Right atrium auricular region (tissue), 2 donors: Measurements from ENCODE around the gene CADPS2. TPM values are rescaled to one million over a fixed set of nuclear protein-coding genes. Genes with fewer than 3 reads are reported as not detected.

ENCODE experiments used
- DNase-seq: peaks from one replicate; pipeline ENCODE4 v3.0.0-alpha.2; 2019; ENCODE audit warnings: low spot score
- H3K27ac ChIP-seq, 2 donors: fragments of 200-600 bp; sonication (generic); 1 replicate in 1 of 2; 2 replicates in 1 of 2; pipeline ENCODE4 v1.5.1; 2016 to 2019
- H3K27me3 ChIP-seq, 2 donors: fragments of 200-600 bp; sonication (generic); one replicate each; pipeline versions ENCODE4 v1.5.1 to v1.6.0; 2017 to 2019
- H3K36me3 ChIP-seq: fragments of 200-600 bp; sonication (generic); one replicate; pipeline ENCODE4 v1.5.1; 2016
- H3K4me1 ChIP-seq, 2 donors: fragments of 200-600 bp; sonication (generic); one replicate each; pipeline versions ENCODE4 v1.5.1 to v1.6.0; 2017 to 2019
- H3K4me3 ChIP-seq, 2 donors: fragments of 200-600 bp; sonication (generic); 1 replicate in 1 of 2; 2 replicates in 1 of 2; pipeline ENCODE4 v1.5.1; 2017 to 2019; ENCODE audit warnings: mild to moderate bottlenecking in 1 of 2, moderate library complexity in 1 of 2
- H3K9me3 ChIP-seq, 2 donors: fragments of 200-600 bp; sonication (generic); one replicate each; pipeline ENCODE4 v1.5.1; 2019
- CTCF ChIP-seq, 2 donors: fragments of 200-600 bp; sonication (generic); IDR thresholded peaks; one replicate each; pipeline ENCODE4 v1.5.1; 2019; ENCODE audit warnings: antibody characterized with exemption in 2 of 2
- total RNA-seq, 2 donors: library from RNA; depleted of rRNA; stranded (reverse); fragments of >200 nt; gene quantifications; one replicate each; pipeline ENCODE4 v1.1.0, GENCODE V29; 2016

CADPS2 gene
- total RNA-seq, 2 donors from 2014 or later, result 11.8 to 19.9 TPM

- H3K4me1 ChIP-seq, result peaks cover 0 to 47% of the 10 kb centered on the region in 2 donors
- peaks cover 57 to 74% of the 10 kb centered on the region in 2 donors for H3K27me3 ChIP-seq
- TF ChIP-seq CTCF (IDR thresholded peaks at IDR 0.05), result no peak
Observed at GRCh38 chr7:122301858-122302760, 584.2 kb downstream of the CADPS2 start.

DNA sequence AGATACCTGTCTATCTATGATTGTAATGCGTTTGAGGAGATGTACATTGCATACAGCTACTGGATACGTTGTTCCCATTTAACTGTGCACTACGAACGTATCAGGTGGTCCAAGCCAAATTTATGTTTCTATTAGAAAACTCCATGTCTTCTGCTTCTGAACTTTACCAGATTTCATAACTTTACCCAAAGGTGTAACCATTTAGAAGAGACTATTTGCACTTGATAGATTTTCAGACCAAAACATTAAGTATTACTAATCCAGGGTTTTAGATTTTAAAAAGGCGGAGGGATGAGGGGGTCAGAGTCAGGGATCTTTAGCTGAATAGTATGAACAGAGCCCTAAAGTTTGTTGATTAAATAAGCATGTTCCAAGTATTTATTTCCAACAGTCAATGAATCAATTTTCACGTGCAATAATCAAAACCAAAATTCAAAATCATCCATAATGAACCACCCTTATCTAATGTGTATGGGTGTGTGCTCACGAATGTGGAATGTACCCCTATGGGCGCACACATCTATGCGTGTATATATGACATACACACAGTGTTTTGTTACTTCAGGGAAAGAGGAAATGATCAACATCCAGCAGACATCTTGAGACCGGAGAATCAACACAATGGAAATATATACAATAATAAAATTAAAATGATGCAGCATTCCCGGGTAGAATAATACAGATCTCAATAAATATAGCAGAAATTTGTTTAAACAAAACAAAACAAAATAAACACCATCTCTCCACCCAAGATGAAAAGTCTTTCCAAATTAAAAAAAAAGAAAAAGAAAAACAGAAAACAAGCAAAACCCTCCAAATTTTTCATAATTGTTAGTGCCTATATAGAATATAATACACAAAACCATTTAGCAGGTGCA lies 585.1 kb downstream of the CADPS2 start:
- Histone ChIP-seq H3K4me3 (no peak overlapping the region), H3K9me3 (no peaks in the 10 kb centered on the region), H3K27me3 (peaks cover 53 to 66% of the 10 kb centered on the region in 2 donors), H3K4me1 (peaks cover 0 to 38% of the 10 kb centered on the region in 2 donors), H3K36me3 (no peaks in the 10 kb centered on the region), H3K27ac (no peak overlapping the region)
- no peak for DNase-seq
- TF ChIP-seq CTCF (IDR thresholded peaks at IDR 0.05), result no peak

More at GRCh38 chr7:122301858-122302760, 584.2 kb downstream of the CADPS2 start:
- H3K36me3 ChIP-seq, result no peaks in the 10 kb centered on the region
- no peak for DNase-seq
- H3K9me3 ChIP-seq, result no peaks in the 10 kb centered on the region
- H3K4me3 ChIP-seq, result no peak overlapping the region
- no peak overlapping the region for H3K27ac ChIP-seq

DNA sequence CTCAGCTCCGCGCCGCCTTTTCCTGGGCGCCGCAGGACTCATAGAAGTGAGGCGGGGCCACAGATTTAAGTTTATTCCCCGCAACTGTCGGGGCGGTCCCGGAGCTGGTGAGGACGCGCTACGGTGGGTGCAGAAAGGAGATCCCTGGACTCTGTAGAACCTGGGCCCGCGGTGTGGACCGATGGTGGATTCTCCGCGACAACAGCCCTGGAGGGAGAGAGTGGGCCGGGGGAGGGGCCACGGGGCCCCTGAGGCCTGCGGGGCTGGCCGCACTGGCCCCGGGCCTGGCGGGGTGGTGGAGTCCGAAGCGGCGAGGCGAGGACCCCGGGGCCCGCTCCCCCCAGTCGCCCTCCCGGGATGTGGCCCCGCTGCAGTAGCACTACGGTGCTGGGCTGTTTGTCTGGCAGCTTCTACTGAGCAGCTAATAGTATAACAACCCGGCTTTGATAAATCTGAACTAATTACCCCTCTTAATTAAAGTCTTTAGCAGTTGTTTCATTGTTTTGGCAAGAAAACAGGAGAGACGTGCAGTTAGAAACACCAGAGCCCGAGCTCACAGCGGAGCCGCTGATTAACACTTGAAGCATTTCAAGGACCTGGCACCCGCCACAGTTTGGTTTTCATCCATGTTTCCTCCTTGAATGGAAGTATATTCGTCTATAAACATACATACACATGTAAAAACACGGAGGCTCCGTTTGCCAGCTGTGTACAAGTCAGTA lies 585.9 kb downstream of the CADPS2 start:
- DNase-seq, result no peak
- Histone ChIP-seq H3K27me3 (peaks cover 45 to 58% of the 10 kb centered on the region in 2 donors), H3K9me3 (no peaks in the 10 kb centered on the region), H3K4me3 (peak overlapping the region in 1 of 2 donors; percentile 23), H3K4me1 (peaks cover 0 to 30% of the 10 kb centered on the region in 2 donors), H3K36me3 (no peaks in the 10 kb centered on the region), H3K27ac (no peak overlapping the region)
- TF ChIP-seq CTCF (IDR thresholded peaks at IDR 0.05), result no peak

- peaks cover 0 to 23% of the 10 kb centered on the region in 2 donors for H3K4me1 ChIP-seq
- no peak overlapping the region for H3K27ac ChIP-seq
- H3K36me3 ChIP-seq, result no peaks in the 10 kb centered on the region
- TF ChIP-seq CTCF (IDR thresholded peaks at IDR 0.05), result no peak
- no peak for DNase-seq
- H3K9me3 ChIP-seq, result no peaks in the 10 kb centered on the region
- H3K27me3 ChIP-seq, result peaks cover 38 to 52% of the 10 kb centered on the region in 2 donors
- H3K4me3 ChIP-seq, result peak overlapping the region in 1 of 2 donors; percentile 23
Observed at GRCh38 chr7:122299624-122300210, 586.5 kb downstream of the CADPS2 start.

GRCh38 chr7:122298618-122299017 lies 587.6 kb downstream of the CADPS2 start:
- H3K4me3 ChIP-seq, result no peak overlapping the region
- peaks cover 30 to 41% of the 10 kb centered on the region in 2 donors for H3K27me3 ChIP-seq
- H3K36me3 ChIP-seq, result no peaks in the 10 kb centered on the region
- no peak overlapping the region for H3K27ac ChIP-seq
- H3K9me3 ChIP-seq, result no peaks in the 10 kb centered on the region
- no peak for DNase-seq
- H3K4me1 ChIP-seq, result peaks cover 0 to 13% of the 10 kb centered on the region in 2 donors
- no peak for TF ChIP-seq CTCF (IDR thresholded peaks at IDR 0.05)
